Natural killer cell (primary cell): ENCODE results near the gene CHN2. TPM values are rescaled to one million over a fixed set of nuclear protein-coding genes. Genes with fewer than 3 reads are reported as not detected.

Experiments used
- ATAC-seq, 3 donors: fragments of 150-1000 bp in 2 of 3; fragments of 200-7000 bp in 1 of 3; cut with Tn5 transposase; 1 replicate in 1 of 3; 2 replicates in 2 of 3; pipeline ENCODE4 v1.10.0; 2021; ENCODE audit warnings: mild to moderate bottlenecking in 2 of 3, moderate library complexity in 2 of 3
- DNase-seq, 2 donors: peaks; one replicate each; pipeline versions ENCODE4 v3.0.0 to v3.0.0-alpha.2; 2013 to 2021; ENCODE audit warnings: mixed read lengths in 1 of 2
- H3K27ac ChIP-seq: one replicate; pipeline ENCODE4 v1.5.1; 2013; ENCODE audit warnings: mild to moderate bottlenecking, low read length
- H3K27me3 ChIP-seq: one replicate; pipeline ENCODE4 v1.6.1; 2013; ENCODE audit warnings: low read length; ENCODE audit not compliant: control insufficient read depth, insufficient read depth
- H3K36me3 ChIP-seq: one replicate; pipeline ENCODE4 v1.6.1; 2013; ENCODE audit warnings: low read length; ENCODE audit not compliant: control insufficient read depth, insufficient read depth
- H3K4me1 ChIP-seq: one replicate; pipeline ENCODE4 v1.6.1; 2013; ENCODE audit warnings: low read length; ENCODE audit not compliant: control insufficient read depth, insufficient read depth
- H3K4me3 ChIP-seq: one replicate; pipeline ENCODE4 v1.5.1; 2013; ENCODE audit warnings: low read length
- H3K9me3 ChIP-seq: one replicate; pipeline ENCODE4 v1.6.1; 2013; ENCODE audit warnings: low read length; ENCODE audit not compliant: control insufficient read depth, insufficient read depth
- H3K27ac Mint-ChIP-seq, 2 donors: one replicate each; pipeline ENCODE4 v1.8.0; 2022; ENCODE audit warnings: mild to moderate bottlenecking in 2 of 2, mixed read lengths in 2 of 2, moderate library complexity in 1 of 2
- H3K27me3 Mint-ChIP-seq, 2 donors: one replicate each; pipeline ENCODE4 v1.8.0; 2022; ENCODE audit warnings: low read depth in 2 of 2, mixed read lengths in 2 of 2
- H3K36me3 Mint-ChIP-seq: one replicate; pipeline ENCODE4 v1.8.0; 2022; ENCODE audit warnings: mixed read lengths
- H3K4me1 Mint-ChIP-seq, 2 donors: one replicate each; pipeline ENCODE4 v1.8.0; 2022; ENCODE audit warnings: mixed read lengths in 2 of 2
- H3K4me3 Mint-ChIP-seq: one replicate; pipeline ENCODE4 v1.8.0; 2022; ENCODE audit warnings: mild to moderate bottlenecking, moderate library complexity, mixed read lengths
- H3K9me3 Mint-ChIP-seq, 2 donors: one replicate each; pipeline ENCODE4 v1.8.0; 2022; ENCODE audit warnings: mixed read lengths in 2 of 2
- CTCF ChIP-seq: fragments of 200-600 bp; IDR thresholded peaks from one replicate; pipeline ENCODE4 v1.8.0; 2022; ENCODE audit warnings: antibody characterized with exemption
- WGBS: methylation state at CpG from one replicate; pipeline ENCODE4 v1.1.7; 2013; ENCODE audit warnings: missing lambda C conversion rate; ENCODE audit not compliant: insufficient coverage; 5-methylcytosine and 5-hydroxymethylcytosine counted together
- intact Hi-C: fragments of 100-400 bp; cut with micrococcal nuclease; formaldehyde crosslinking; loops from one replicate; pipeline ENCODE4 v1.14.2; 2022
- total RNA-seq, 4 donors: library from RNA; stranded (reverse); fragments of 120-200 nt in 1 of 4; gene quantifications; one replicate each; pipeline versions ENCODE4 v1.2.3 to v1.2.4, GENCODE V29; 2013 to 2022

The CHN2 gene
- total RNA-seq, 3 donors from 2014 or later (not counting 1 experiment from before 2014, with no cell fraction given): 23.2 to 40.6 (median 30.2) TPM

GRCh38 chr7:29271319-29271658 is 76.7 kb downstream of the CHN2 start:
- Histone ChIP-seq H3K27me3 (no peaks in the 10 kb centered on the region), H3K4me1 (peaks cover 33% of the 10 kb centered on the region), H3K36me3 (no peaks in the 10 kb centered on the region), H3K4me3 (no peak overlapping the region), H3K27ac (no peak overlapping the region), H3K9me3 (no peaks in the 10 kb centered on the region)
- no peak for ATAC-seq
- 49% methylated on average over 4 of the region's 4 CpGs for WGBS
- DNase-seq: no peak
- no peaks in the 10 kb centered on the region for H3K9me3 Mint-ChIP-seq
- H3K4me3 Mint-ChIP-seq: peak overlapping the region; percentile 13
- intact Hi-C loops: no loop called here
- H3K27ac Mint-ChIP-seq: no peak overlapping the region
- H3K27me3 Mint-ChIP-seq: peaks cover 0 to 9% of the 10 kb centered on the region in 2 donors
- peaks cover 43 to 47% of the 10 kb centered on the region in 2 donors for H3K4me1 Mint-ChIP-seq
- no peak for TF ChIP-seq CTCF
- no peaks in the 10 kb centered on the region for H3K36me3 Mint-ChIP-seq

DNA sequence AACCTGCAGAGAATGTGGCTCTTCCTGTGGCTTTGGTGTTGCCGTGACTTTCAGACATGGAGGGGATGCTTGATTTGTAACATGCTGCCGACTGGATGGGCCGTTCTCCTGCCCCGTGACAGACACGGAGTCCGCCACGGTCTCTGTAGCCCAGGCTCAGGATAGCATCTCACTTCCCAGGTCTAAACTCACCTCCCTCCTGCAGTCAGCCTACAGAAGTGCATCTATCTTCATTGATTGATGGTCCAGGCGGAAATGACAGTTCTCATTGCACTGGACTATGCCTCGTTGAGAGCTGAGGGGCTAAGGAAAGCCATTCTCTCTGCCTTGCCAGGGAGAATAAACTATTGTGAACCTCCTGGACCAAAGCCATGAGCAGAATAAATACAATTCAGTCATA is 77.5 kb downstream of the CHN2 start:
- H3K4me3 ChIP-seq: no peak overlapping the region
- Mint-ChIP-seq H3K27me3 (peaks cover 0 to 9% of the 10 kb centered on the region in 2 donors), H3K27ac (no peak overlapping the region), H3K4me3 (no peak overlapping the region), H3K9me3 (no peaks in the 10 kb centered on the region), H3K36me3 (no peaks in the 10 kb centered on the region), H3K4me1 (peaks cover 47% of the 10 kb centered on the region in 2 donors)
- ATAC-seq (no peak), DNase-seq (no peak)
- H3K36me3 ChIP-seq: no peaks in the 10 kb centered on the region
- peaks cover 40% of the 10 kb centered on the region for H3K4me1 ChIP-seq
- H3K27ac ChIP-seq: no peak overlapping the region
- TF ChIP-seq CTCF: no peak
- no peaks in the 10 kb centered on the region for H3K9me3 ChIP-seq
- WGBS: 92% methylated on average over 9 of the region's 9 CpGs
- H3K27me3 ChIP-seq: no peaks in the 10 kb centered on the region
- intact Hi-C loops: no loop called here

- H3K9me3 ChIP-seq: no peaks in the 10 kb centered on the region
- TF ChIP-seq CTCF: no peak
- DNase-seq (no peak), ATAC-seq (peak in 1 of 3 donors; percentile 43)
- peaks cover 49% of the 10 kb centered on the region for H3K4me1 ChIP-seq
- no peaks in the 10 kb centered on the region for H3K36me3 ChIP-seq
- H3K27ac ChIP-seq: no peak overlapping the region
- Mint-ChIP-seq H3K27ac (peak overlapping the region in 1 of 2 donors; percentile 18), H3K4me1 (peaks cover 56 to 61% of the 10 kb centered on the region in 2 donors), H3K9me3 (no peaks in the 10 kb centered on the region), H3K27me3 (peaks cover 0 to 10% of the 10 kb centered on the region in 2 donors), H3K36me3 (no peaks in the 10 kb centered on the region), H3K4me3 (no peak overlapping the region)
- no peaks in the 10 kb centered on the region for H3K27me3 ChIP-seq
- intact Hi-C loops: no loop called here
- 61% methylated on average over 10 of the region's 11 CpGs for WGBS
- no peak overlapping the region for H3K4me3 ChIP-seq
Observed at GRCh38 chr7:29274146-29275017, 79.8 kb downstream of the CHN2 start.

DNA sequence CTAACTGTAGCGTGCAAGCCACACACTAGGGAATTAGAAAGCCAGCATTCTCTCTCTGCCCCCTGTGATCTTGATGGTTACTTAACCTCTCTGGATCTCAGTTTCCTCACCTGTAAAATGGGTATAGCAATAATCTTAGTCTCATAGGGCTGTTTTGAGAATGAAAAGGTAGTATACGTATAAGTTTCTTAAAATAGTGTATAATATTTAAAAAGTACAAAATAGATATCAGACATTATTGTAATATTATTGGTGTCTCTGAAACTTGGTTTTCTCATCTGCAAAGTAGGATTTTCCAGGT is 80.4 kb downstream of the CHN2 start:
- no peaks in the 10 kb centered on the region for H3K9me3 Mint-ChIP-seq
- no peaks in the 10 kb centered on the region for H3K9me3 ChIP-seq
- intact Hi-C loops: no loop called here
- peaks cover 62 to 64% of the 10 kb centered on the region in 2 donors for H3K4me1 Mint-ChIP-seq
- H3K27me3 Mint-ChIP-seq: peaks cover 0 to 14% of the 10 kb centered on the region in 2 donors
- no peak for TF ChIP-seq CTCF
- no peaks in the 10 kb centered on the region for H3K36me3 Mint-ChIP-seq
- H3K4me1 ChIP-seq: peaks cover 49% of the 10 kb centered on the region
- no peak for DNase-seq
- WGBS: 73% methylated on average over 1 of the region's 2 CpGs
- H3K36me3 ChIP-seq: no peaks in the 10 kb centered on the region
- no peak overlapping the region for H3K4me3 ChIP-seq
- H3K27ac Mint-ChIP-seq: no peak overlapping the region
- ATAC-seq: no peak
- H3K4me3 Mint-ChIP-seq: no peak overlapping the region
- no peaks in the 10 kb centered on the region for H3K27me3 ChIP-seq
- no peak overlapping the region for H3K27ac ChIP-seq
